Measurements from ENCODE around the gene CLASP1.

CLASP1 gene

GRCh38 chr2:121293450-121294325, 355.6 kb downstream of the CLASP1 start:
- no peak for DNase-seq

GRCh38 chr2:121291251-121291580, 358.0 kb downstream of the CLASP1 start:
- DNase-seq, result no peak

GRCh38 chr2:121289271-121289670, 360.0 kb downstream of the CLASP1 start:
- DNase-seq, result no peak

GRCh38 chr2:121288454-121289231, 360.6 kb downstream of the CLASP1 start:
- DNase-seq, result no peak

- no peak for DNase-seq
These were observed 361.3 kb downstream of the CLASP1 start for GRCh38 chr2:121287956-121288355.
